HG03521 (cell line): Measurements from ENCODE around the gene UNC13B.

Source experiments
- ATAC-seq: cut with Tn5 transposase; IDR thresholded peaks from one replicate; pipeline ENCODE4 v1.9.1; 2021; ENCODE audit warnings: mild to moderate bottlenecking, moderate library complexity; ENCODE audit not compliant: unreplicated experiment

UNC13B gene

GRCh38 chr9:35318741-35319140, 156.9 kb downstream of the UNC13B start:
- ATAC-seq, result no peak

- no peak for ATAC-seq
Observed at GRCh38 chr9:35322075-35322885, 160.5 kb downstream of the UNC13B start.

GRCh38 chr9:35324966-35325365, 163.2 kb downstream of the UNC13B start:
- ATAC-seq, result no peak

GRCh38 chr9:35333551-35333950, 171.7 kb downstream of the UNC13B start:
- ATAC-seq, result no peak

DNA sequence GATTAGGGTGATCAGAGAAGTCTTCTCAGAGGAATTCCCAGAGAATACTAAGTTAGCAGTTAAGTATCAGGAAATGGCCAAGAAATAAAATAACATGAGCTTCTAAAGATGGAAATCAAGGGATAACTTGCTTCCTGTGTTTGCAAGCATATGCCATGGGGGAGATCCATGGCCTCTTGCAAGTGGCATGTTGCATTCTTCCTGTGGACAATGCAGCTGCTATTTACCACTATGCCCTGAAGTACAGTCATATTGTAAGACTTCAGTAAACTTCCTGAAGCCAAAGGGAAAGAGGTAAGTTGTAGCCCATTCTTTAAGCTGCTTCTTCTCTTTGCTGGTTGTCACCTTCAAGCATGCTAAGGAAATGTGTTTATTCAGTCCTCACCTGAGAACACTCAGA, 173.4 kb downstream of the UNC13B start:
- ATAC-seq, result no peak

DNA sequence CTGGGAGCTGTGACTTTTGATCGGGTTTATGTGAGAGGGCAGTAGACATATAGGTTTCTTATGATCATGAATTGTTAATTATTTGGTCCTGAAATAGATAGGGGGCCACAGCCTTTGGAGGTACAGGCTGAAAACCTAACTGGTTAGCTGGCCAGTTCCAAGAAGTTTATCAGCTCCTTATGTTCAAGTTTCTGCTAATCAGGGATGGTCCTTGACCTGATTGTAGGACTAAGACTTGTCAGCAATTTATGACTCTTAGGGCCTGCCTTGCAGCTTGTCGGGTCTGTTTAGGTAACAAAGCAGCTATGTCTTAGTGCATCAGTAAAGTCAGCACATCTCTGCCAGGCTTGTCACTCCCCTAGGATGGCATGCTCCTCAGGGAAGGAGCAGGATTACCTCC, 176.3 kb downstream of the UNC13B start:
- no peak for ATAC-seq

DNA sequence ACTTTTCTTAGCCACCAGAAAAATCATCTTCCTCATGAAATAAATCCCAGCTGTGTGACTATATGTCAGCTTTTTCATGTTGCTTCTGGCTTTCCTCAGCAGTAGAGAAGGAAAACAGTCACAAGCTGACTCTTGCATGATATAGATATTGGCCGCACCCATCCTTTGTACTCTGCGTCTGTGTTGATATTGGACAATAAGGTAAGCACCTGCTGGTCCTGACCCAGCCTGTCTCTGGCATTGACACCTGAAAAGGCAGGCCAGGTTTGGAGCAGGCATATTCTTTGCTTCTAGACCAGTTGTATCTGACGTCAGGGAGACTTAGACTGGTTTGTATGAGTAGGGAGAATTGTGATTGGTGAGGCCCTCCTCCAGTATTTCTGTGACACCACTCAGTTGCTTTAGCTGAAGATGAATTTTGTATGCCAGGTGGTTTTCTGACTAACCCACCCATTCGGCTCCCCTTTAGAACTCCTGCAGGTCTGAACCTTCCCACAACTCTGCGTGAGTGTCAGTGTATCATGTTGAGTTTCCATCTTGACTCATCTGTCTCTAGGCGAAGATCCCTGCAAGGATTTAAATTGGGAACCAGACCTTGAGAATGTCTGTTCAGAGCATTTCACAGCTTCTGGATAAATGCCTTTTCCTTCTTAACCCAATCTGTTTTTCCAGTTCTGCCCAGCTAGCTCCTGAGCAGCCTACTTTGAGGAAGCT, 176.9 kb downstream of the UNC13B start:
- no peak for ATAC-seq

DNA sequence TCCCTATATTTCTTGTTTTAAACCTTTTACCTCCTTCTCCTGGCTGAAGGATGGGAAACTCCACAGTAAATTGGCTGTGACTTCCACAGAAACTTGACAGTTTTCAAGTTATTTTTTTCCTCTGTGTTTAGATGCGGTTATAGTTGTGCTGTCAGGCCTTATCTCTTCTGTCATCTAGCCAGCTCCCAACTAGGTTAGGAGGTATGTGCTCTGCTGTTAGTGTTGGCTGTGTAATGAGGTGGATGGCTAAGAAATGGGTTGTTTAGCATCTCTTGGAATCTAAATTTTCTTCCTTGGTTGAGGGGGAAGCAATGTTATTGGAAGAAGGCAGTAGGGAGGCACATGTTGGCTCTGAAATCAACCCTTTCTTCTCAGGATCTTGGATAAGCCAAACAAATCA, 178.2 kb downstream of the UNC13B start:
- no peak for ATAC-seq

DNA sequence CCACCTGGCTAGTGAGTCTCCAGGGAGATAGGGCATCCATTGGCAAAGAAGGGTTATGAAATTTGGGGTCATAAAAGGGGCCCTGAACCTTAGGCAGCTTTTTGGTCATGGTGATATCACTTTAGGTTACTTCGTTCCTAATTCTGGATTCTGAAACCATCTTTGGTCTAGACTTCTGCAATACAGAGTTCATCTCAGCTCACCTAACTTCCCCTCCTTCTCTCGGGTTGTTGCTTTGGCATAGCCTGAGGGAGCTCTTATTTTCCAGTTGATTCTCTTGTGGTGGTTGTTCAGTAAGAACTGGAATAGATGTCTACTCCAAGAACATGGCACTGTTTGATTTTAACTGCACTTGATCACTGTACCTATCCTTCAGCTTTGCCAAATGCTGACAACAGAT, 179.2 kb downstream of the UNC13B start:
- ATAC-seq, result no peak

- ATAC-seq, result no peak
Observed at GRCh38 chr9:35341585-35341984, 179.8 kb downstream of the UNC13B start.

GRCh38 chr9:35342221-35342958, 180.6 kb downstream of the UNC13B start:
- ATAC-seq, result no peak

DNA sequence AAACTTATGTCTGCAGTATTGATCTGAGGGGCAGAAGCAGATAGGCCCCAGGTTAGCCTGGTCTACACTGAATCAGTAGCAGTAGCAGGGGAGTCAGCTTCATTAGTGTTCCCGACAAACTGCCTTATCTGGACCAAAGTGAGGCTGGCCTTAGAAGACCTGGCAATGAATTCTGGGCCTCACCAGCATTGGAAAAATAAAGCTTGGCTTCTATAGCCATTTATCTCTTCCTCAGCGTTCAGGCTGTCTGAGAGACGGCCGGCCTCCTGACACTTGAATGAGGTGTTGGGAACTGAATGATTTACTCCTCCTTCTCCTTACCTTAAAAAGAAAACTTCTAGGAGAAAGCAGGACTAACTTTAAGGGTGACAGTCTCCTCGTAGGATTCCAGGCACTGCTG, 186.3 kb downstream of the UNC13B start:
- no peak for ATAC-seq

GRCh38 chr9:35349287-35349990, 187.6 kb downstream of the UNC13B start:
- no peak for ATAC-seq

DNA sequence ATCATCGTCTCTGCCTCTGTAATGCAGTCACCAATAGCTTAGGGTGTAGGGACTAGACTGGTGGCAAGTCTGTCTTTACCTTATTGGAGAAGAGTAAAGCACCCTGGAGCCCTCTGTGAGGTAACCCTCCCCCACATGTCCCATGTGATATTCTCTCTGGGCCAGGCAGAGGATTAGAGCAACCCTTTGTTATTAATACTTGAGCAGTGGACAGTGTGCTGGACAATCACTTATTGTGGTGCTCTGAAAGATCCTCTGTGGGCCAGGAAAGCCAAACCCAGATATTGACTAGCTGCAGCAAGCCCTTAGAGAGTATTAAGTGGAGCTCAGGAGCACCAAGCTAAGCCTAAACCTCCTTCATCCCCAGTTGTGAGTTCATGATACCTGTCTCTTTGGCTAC, 188.4 kb downstream of the UNC13B start:
- ATAC-seq, result no peak

- no peak for ATAC-seq
Observed at GRCh38 chr9:35350827-35351549, 189.2 kb downstream of the UNC13B start.

DNA sequence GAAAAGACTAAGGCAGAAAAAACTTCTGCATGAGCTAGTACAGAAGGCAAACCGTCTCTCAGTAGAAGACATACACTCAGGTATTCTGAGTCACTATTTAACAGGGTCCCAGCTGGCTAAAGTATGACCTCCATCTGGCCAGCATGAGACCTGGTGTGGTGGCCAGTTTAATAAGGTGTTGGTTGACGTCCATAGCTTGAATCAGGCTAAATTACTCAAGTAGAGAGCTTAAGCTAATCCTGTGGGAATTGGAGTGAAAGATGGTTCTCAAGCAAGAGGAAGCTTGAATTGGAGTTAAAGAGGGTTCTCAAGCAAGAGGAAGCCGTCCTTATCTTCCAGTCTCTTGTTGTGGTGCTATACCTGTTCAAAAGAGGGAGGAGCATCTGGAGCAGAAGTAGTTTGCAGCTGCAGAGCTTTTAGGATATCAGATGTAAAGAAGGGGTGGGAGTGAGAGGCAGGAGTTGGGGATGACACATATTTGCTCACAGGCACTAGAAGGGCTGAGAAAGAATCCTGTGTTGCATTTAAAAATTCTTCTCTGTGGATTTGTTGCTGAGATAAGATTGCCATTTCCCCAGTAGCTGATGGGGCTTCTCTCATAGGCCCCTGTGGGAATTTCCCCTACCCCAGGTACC, 192.0 kb downstream of the UNC13B start:
- ATAC-seq, result no peak

GRCh38 chr9:35355939-35356338, 194.1 kb downstream of the UNC13B start:
- ATAC-seq, result no peak

DNA sequence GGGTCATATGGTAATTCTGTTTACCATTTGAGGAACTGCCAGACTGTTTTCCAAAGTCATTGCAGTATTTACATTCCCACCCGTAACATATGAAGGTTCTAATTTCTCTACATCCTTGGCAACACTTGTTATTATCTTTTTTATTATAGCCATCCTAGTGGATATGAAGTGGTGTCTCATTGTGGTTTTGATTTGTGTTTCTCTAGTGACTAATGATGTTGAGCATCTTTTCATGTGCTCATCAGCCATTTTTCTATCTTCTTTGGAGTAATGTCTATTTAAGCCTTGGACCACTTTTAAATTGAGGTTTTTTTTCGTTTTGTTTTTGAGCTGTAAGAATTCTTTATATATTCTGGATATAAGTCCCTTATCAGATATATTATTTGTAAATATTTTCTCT, 195.3 kb downstream of the UNC13B start:
- no peak for ATAC-seq

- no peak for ATAC-seq
Observed at GRCh38 chr9:35357826-35358225, 196.0 kb downstream of the UNC13B start.
